Measurements from ENCODE around the gene GNAO1.

DNA sequence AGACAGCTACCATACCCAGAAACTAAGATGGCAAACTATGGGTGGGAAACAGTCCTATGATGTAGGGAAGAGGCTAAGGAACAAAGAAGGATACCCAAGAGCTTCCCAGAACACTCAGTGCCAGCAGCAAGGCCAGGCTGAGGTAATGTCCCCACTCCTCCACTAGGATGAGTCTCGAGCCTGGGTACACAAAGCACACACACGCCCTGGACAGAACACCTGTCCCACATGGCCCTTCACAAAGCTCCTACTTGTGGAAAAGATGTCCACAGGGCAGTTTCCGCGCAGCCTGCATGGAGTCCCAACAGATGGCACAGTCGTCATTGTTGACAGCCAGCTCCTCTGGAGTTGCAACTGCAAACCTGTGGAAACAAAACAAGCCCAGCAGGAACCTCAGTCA, 210.2 kb downstream of the GNAO1 start:
- no peak for TF ChIP-seq POLR2A (IDR thresholded peaks at IDR 0.05)
- TF ChIP-seq, protein P1, sequence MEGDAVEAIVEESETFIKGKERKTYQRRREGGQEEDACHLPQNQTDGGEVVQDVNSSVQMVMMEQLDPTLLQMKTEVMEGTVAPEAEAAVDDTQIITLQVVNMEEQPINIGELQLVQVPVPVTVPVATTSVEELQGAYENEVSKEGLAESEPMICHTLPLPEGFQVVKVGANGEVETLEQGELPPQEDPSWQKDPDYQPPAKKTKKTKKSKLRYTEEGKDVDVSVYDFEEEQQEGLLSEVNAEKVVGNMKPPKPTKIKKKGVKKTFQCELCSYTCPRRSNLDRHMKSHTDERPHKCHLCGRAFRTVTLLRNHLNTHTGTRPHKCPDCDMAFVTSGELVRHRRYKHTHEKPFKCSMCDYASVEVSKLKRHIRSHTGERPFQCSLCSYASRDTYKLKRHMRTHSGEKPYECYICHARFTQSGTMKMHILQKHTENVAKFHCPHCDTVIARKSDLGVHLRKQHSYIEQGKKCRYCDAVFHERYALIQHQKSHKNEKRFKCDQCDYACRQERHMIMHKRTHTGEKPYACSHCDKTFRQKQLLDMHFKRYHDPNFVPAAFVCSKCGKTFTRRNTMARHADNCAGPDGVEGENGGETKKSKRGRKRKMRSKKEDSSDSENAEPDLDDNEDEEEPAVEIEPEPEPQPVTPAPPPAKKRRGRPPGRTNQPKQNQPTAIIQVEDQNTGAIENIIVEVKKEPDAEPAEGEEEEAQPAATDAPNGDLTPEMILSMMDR (IDR thresholded peaks at IDR 0.05): no peak
